ENCODE measurements around the gene WDR18.

- TF ChIP-seq CTCF (IDR thresholded peaks at IDR 0.05) (no peak), POLR2AphosphoS5 (IDR thresholded peaks at IDR 0.05) (peak; percentile 86 to 98), EP300 (IDR thresholded peaks at IDR 0.05) (no peak)
These were observed 42.0 kb downstream of the WDR18 start, which contains the start of gene CNN2 for GRCh38 chr19:1025960-1026782.

Measured in esophagus muscularis mucosa (tissue), 4 donors.